Activated T-helper 1 cell treated with Interleukin-2 at 50 U/mL for 16 hours (primary cell): ENCODE measurements around the gene XCL1.
"Not testable (repeated sequence)": the region's sequence is repeated elsewhere in the genome, so short reads cannot be mapped to it uniquely, and the experiment has no call there.

Source experiments
- DNase-seq: peaks from one replicate; pipeline ENCODE4 v3.0.0-alpha.2; 2020; ENCODE audit warnings: low read depth

Gene XCL1

GRCh38 chr1:168576245-168576688, at the start of gene XCL1:
Gene XCL1 (plus strand): TSS chr1:168576605. CDS start chr1:168576638, 33 bp downstream.
- DNase-seq = not testable (repeated sequence)

- DNase-seq = no peak
These were observed 46.9 kb upstream of the XCL1 start for GRCh38 chr1:168529518-168529917.

- no peak for DNase-seq
These were observed 44.6 kb upstream of the XCL1 start for GRCh38 chr1:168531615-168532345.

GRCh38 chr1:168535536-168535935, 40.9 kb upstream of the XCL1 start:
- DNase-seq = no peak

GRCh38 chr1:168540798-168541197, 35.6 kb upstream of the XCL1 start:
- DNase-seq = not testable (repeated sequence)

GRCh38 chr1:168542978-168543377, 33.4 kb upstream of the XCL1 start:
- DNase-seq = not testable (repeated sequence)

GRCh38 chr1:168543840-168544498, 32.4 kb upstream of the XCL1 start, which contains the start of gene XCL2:
Gene XCL2 (minus strand): TSS chr1:168543997. CDS start chr1:168543964, 33 bp downstream.
- DNase-seq = not testable (repeated sequence)

GRCh38 chr1:168545678-168546552, 30.5 kb upstream of the XCL1 start:
- DNase-seq = not testable (repeated sequence)

GRCh38 chr1:168546553-168546895, 29.9 kb upstream of the XCL1 start:
- DNase-seq = not testable (repeated sequence)

GRCh38 chr1:168550971-168551370, 25.4 kb upstream of the XCL1 start:
- no peak for DNase-seq

- no peak for DNase-seq
These were observed 24.7 kb upstream of the XCL1 start for GRCh38 chr1:168551688-168552087.

GRCh38 chr1:168552961-168553360, 23.4 kb upstream of the XCL1 start:
- DNase-seq = no peak

GRCh38 chr1:168553680-168554553, 22.5 kb upstream of the XCL1 start:
- DNase-seq = no peak

GRCh38 chr1:168554603-168555483, 21.6 kb upstream of the XCL1 start:
- no peak for DNase-seq

GRCh38 chr1:168555508-168556046, 20.8 kb upstream of the XCL1 start:
- DNase-seq = no peak

GRCh38 chr1:168556647-168557046, 19.8 kb upstream of the XCL1 start:
- no peak for DNase-seq

- DNase-seq = no peak
These were observed 16.0 kb upstream of the XCL1 start for GRCh38 chr1:168560370-168560769.

- DNase-seq = no peak
These were observed 14.4 kb upstream of the XCL1 start for GRCh38 chr1:168561989-168562388.

- DNase-seq = no peak
These were observed 10.6 kb upstream of the XCL1 start for GRCh38 chr1:168565825-168566224.

- no peak for DNase-seq
These were observed 9.4 kb upstream of the XCL1 start for GRCh38 chr1:168567007-168567406.
